HUES64 (cell line): ENCODE data around the gene LEMD2.

ENCODE experiments used
- H3K27ac ChIP-seq: 2 replicates; pipeline ENCODE4 v1.7.0; 2013; ENCODE audit warnings: low read depth, low read length, inconsistent platforms
- H3K27me3 ChIP-seq: 2 replicates; pipeline ENCODE4 v1.6.1; 2013; ENCODE audit warnings: mild to moderate bottlenecking, low read length; ENCODE audit not compliant: insufficient read depth
- H3K36me3 ChIP-seq: 2 replicates; pipeline ENCODE4 v1.6.1; 2013; ENCODE audit warnings: mild to moderate bottlenecking, low read length; ENCODE audit not compliant: insufficient read depth
- H3K4me1 ChIP-seq: 2 replicates; pipeline ENCODE4 v1.6.1; 2013; ENCODE audit warnings: mild to moderate bottlenecking, low read length, moderate library complexity; ENCODE audit not compliant: insufficient read depth
- H3K4me3 ChIP-seq: 2 replicates; pipeline ENCODE4 v1.5.1; 2013; ENCODE audit warnings: mild to moderate bottlenecking, low read length, moderate library complexity
- H3K9ac ChIP-seq: 2 replicates; pipeline ENCODE4 v1.6.1; 2013; ENCODE audit warnings: mild to moderate bottlenecking, low read depth, low read length
- H3K9me3 ChIP-seq: 2 replicates; pipeline ENCODE4 v1.6.1; 2013; ENCODE audit warnings: low read depth, low read length; ENCODE audit not compliant: insufficient read depth
- WGBS: fragments of 150-250, 120-280 bp; methylation state at CpG from one replicate; pipeline ENCODE4 v1.1.7; 2013; ENCODE audit warnings: missing lambda C conversion rate; 5-methylcytosine and 5-hydroxymethylcytosine counted together

LEMD2 gene

GRCh38 chr6:33828452-33828763 lies 39.5 kb upstream of the LEMD2 start:
- H3K4me3 ChIP-seq: no peak overlapping the region
- no peaks in the 10 kb centered on the region for H3K27me3 ChIP-seq
- 42% methylated on average over 4 of the region's 4 CpGs for WGBS
- no peaks in the 10 kb centered on the region for H3K9me3 ChIP-seq
- peaks cover 9% of the 10 kb centered on the region; the same call in 1 of the 2 replicates for H3K4me1 ChIP-seq
- H3K27ac ChIP-seq: no peak overlapping the region; the same call in 1 of the 2 replicates
- no peak overlapping the region for H3K9ac ChIP-seq
- H3K36me3 ChIP-seq: no peaks in the 10 kb centered on the region

GRCh38 chr6:33827546-33828451 lies 38.9 kb upstream of the LEMD2 start:
- Histone ChIP-seq H3K9me3 (no peaks in the 10 kb centered on the region), H3K4me3 (no peak overlapping the region), H3K9ac (no peak overlapping the region), H3K27ac (no peak overlapping the region), H3K4me1 (peaks cover 15% of the 10 kb centered on the region), H3K36me3 (no peaks in the 10 kb centered on the region), H3K27me3 (no peaks in the 10 kb centered on the region)
- WGBS: 82% methylated on average over 12 of the region's 14 CpGs

- no peak overlapping the region for H3K9ac ChIP-seq
- whole genome bisulfite sequencing: 67% methylated on average over 2 of the region's 2 CpGs
Measured at GRCh38 chr6:33826537-33826936, 37.6 kb upstream of the LEMD2 start.

GRCh38 chr6:33824461-33825154 lies 35.7 kb upstream of the LEMD2 start:
- no peak overlapping the region for H3K4me3 ChIP-seq
- WGBS: 82% methylated on average over 15 of the region's 15 CpGs
- peaks cover 16% of the 10 kb centered on the region for H3K4me1 ChIP-seq
- no peak overlapping the region for H3K9ac ChIP-seq
- H3K27me3 ChIP-seq: no peaks in the 10 kb centered on the region
- H3K36me3 ChIP-seq: no peaks in the 10 kb centered on the region
- H3K27ac ChIP-seq: no peak overlapping the region
- H3K9me3 ChIP-seq: no peaks in the 10 kb centered on the region

More at GRCh38 chr6:33826537-33826936, 37.6 kb upstream of the LEMD2 start:
- Histone ChIP-seq H3K9me3 (no peaks in the 10 kb centered on the region), H3K4me3 (no peak overlapping the region), H3K27me3 (no peaks in the 10 kb centered on the region), H3K36me3 (no peaks in the 10 kb centered on the region), H3K27ac (no peak overlapping the region), H3K4me1 (peaks cover 16% of the 10 kb centered on the region)

- Histone ChIP-seq H3K9ac (no peak overlapping the region), H3K4me3 (no peak overlapping the region), H3K9me3 (no peaks in the 10 kb centered on the region), H3K4me1 (peaks cover 12% of the 10 kb centered on the region), H3K27me3 (no peaks in the 10 kb centered on the region), H3K27ac (no peak overlapping the region), H3K36me3 (no peaks in the 10 kb centered on the region)
- 98% methylated on average over 2 of the region's 2 CpGs for WGBS
Measured at GRCh38 chr6:33823806-33824205, 34.9 kb upstream of the LEMD2 start.

GRCh38 chr6:33822575-33823395 lies 33.9 kb upstream of the LEMD2 start:
- WGBS: 67% methylated on average over 10 of the region's 10 CpGs
- Histone ChIP-seq H3K4me1 (peaks cover 7% of the 10 kb centered on the region), H3K27me3 (no peaks in the 10 kb centered on the region), H3K9me3 (no peaks in the 10 kb centered on the region), H3K4me3 (no peak overlapping the region), H3K36me3 (no peaks in the 10 kb centered on the region), H3K9ac (no peak overlapping the region), H3K27ac (no peak overlapping the region)

GRCh38 chr6:33820784-33821520 lies 32.0 kb upstream of the LEMD2 start:
- H3K36me3 ChIP-seq: no peaks in the 10 kb centered on the region
- H3K27ac ChIP-seq: no peak overlapping the region
- H3K27me3 ChIP-seq: no peaks in the 10 kb centered on the region
- no peak overlapping the region for H3K9ac ChIP-seq
- no peaks in the 10 kb centered on the region for H3K9me3 ChIP-seq
- H3K4me3 ChIP-seq: no peak overlapping the region
- H3K4me1 ChIP-seq: peaks cover 7% of the 10 kb centered on the region
- WGBS: 79% methylated on average over 6 of the region's 7 CpGs

GRCh38 chr6:33820243-33820642 lies 31.3 kb upstream of the LEMD2 start:
- H3K36me3 ChIP-seq: no peaks in the 10 kb centered on the region
- H3K9me3 ChIP-seq: no peaks in the 10 kb centered on the region
- H3K4me3 ChIP-seq: no peak overlapping the region
- H3K9ac ChIP-seq: no peak overlapping the region
- H3K27me3 ChIP-seq: no peaks in the 10 kb centered on the region
- H3K4me1 ChIP-seq: peaks cover 11% of the 10 kb centered on the region
- H3K27ac ChIP-seq: no peak overlapping the region
- WGBS: 85% methylated on average over 10 of the region's 10 CpGs

GRCh38 chr6:33819021-33819420 lies 30.1 kb upstream of the LEMD2 start:
- H3K27ac ChIP-seq: no peak overlapping the region
- no peaks in the 10 kb centered on the region for H3K9me3 ChIP-seq
- H3K36me3 ChIP-seq: no peaks in the 10 kb centered on the region
- H3K9ac ChIP-seq: no peak overlapping the region
- no peaks in the 10 kb centered on the region for H3K27me3 ChIP-seq
- H3K4me3 ChIP-seq: no peak overlapping the region
- H3K4me1 ChIP-seq: peaks cover 14% of the 10 kb centered on the region
- 83% methylated on average over 4 of the region's 4 CpGs for WGBS

GRCh38 chr6:33818293-33818692 lies 29.4 kb upstream of the LEMD2 start:
- no peaks in the 10 kb centered on the region for H3K27me3 ChIP-seq
- no peak overlapping the region for H3K4me3 ChIP-seq
- no peak overlapping the region for H3K9ac ChIP-seq
- peaks cover 21% of the 10 kb centered on the region for H3K4me1 ChIP-seq
- no peaks in the 10 kb centered on the region for H3K36me3 ChIP-seq
- no peaks in the 10 kb centered on the region for H3K9me3 ChIP-seq
- H3K27ac ChIP-seq: no peak overlapping the region
- WGBS: 92% methylated on average over 3 of the region's 3 CpGs
